Activated naive CD4-positive, alpha-beta T cell (primary cell): ENCODE measurements around the gene PATE2.

Source experiments
- DNase-seq, 4 experiments: peaks; one replicate each; lab custom pipeline; 2025; lab: John Stamatoyannopoulos, UW

Gene PATE2

DNA sequence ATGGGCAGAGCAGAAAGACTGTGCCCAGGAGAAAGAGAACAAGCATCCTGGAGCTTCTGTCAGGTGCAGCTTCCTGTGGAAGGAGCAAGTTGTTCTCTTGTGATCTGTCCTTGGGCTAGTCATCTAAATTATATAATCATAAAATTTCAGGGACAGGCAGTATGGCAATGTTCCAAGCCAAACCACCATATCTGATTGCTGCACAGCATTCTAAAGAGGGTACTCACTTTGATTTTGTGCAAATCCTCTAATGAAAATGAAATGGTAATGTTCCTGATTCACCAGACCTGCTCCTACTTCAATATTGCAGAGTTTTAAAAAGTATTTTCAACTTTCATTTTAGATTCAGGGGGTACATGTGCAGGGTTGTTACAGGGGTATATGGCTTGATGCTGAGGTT lies at the start of gene PATE2:
TSS of gene PATE2 (minus strand) at position 101 of the 400 bp plus-strand sequence. CDS start at position 46, 55 bp downstream.
- DNase-seq, result no peak

DNA sequence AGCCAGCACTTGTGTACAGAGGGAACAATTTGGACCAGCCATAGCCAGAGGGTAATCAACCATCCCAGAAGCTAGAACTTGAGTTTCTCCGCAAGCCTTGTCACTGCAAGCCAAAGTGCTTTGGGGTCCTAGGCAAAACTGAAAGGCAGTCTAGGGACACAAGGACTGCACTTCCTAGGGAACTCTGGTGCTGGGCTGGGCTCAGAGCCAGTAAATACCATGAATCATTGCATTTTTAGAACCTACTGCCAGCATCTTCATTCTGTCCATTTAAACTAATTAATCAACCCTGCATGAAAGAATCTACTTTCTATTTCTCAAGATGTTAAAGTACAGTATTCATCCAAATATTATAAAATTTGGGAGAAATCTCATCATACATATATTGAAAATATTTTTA lies 29.3 kb upstream of the PATE2 start:
- no peak for DNase-seq

GRCh38 chr11:125802387-125802786 lies 23.8 kb upstream of the PATE2 start:
- no peak for DNase-seq

DNA sequence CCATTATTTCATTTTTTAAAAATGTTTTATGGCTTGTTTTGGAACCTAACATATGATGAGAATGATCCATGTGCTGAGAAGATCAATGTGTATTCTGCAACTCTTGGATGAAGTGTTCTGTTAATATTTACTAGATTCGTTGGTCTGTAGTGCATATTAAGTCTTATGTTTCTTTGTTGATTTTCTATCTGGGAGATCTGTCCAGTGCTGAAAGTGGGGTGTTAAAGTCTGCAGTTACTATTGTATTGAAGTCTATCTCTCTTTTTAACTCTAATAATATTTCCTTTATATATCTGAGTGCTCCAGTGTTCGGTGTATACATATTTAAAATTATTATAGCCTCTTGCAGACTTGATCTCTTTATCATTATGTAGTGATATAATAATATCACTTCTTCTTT lies 21.2 kb upstream of the PATE2 start:
- no peak for DNase-seq

DNA sequence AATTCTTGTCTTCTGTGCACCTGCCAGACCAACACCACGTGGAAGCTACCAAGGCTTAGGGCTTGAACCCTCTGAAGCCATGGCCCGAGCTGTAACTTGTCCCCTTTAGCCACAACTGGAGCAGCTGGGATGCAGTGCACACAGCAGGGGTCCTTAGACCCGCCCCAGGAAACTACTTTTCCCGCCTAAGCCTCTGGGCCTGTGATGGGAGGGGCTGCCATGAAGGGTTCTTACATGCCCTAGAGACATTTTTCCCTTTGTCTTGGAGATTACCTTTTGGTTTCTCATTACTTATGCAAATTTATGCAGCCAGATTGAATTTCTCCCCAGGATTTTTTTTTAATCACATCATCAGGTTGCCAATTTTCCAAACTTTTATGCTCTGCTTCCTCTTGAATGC lies 19.0 kb upstream of the PATE2 start:
- no peak for DNase-seq

DNA sequence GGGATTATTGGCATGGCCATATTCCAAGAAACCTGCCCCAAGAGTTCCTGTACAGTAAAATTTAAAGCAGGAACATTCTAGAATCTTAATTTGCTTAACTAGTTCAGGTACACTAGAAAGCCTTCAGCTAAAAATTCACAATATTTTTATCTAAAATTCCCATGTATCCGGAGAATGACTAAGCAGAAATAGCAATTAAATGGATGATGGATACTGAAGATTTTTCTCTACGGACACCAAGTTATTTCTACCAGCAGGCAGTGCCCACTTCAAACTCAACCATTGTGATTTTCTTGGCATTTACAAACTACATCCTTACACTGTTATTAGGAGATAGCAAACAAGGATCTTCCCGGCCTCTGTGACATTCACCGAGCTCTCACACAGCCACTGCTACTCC lies 12.2 kb upstream of the PATE2 start:
- DNase-seq, result no peak

DNA sequence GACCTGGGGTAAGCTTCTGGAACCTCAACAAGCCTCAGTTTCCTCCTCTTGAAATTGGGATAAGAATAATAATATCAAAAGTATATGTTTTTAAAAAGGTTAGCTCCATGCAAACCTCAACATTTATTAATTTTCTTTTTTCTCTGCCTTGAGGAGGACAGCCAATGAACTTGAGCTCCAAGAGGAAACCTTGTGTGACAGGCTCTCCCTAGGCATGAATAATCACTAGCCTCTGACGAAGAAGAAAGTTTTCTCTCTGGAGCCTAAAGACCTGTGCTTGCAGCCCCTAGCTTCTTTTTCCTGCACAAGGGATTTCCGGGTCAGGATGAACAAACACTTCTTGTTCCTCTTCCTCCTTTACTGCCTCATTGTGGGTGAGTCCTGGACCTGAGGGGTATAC lies 9.2 kb upstream of the PATE2 start, which contains the start of gene PATE3:
TSS of gene PATE3 (plus strand) at position 301 of the 400 bp plus-strand sequence. CDS start at position 326, 25 bp downstream.
- DNase-seq, result no peak

GRCh38 chr11:125784678-125785077 lies 6.0 kb upstream of the PATE2 start:
- no peak for DNase-seq

DNA sequence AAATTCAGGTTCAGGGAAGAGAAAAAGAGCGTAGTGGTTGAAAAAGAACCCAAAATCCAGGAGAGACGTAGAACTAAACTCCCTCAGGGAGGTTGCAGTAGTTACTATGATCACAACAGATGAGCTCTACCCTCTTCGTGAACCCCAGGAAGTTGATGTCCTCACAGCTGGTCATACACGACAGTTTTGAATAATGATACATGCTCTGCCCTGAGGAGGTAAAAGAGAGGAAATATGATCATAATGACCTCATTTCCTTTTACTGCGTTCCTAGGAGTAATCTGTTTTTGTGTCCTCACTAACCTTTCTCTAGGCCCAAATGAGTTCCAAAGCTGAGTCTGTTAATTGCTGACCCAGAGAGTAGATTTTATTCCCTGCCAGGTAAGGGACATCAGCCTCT lies 1.3 kb downstream of the PATE2 start:
- no peak for DNase-seq

GRCh38 chr11:125773516-125773915 lies 5.1 kb downstream of the PATE2 start:
- no peak for DNase-seq

GRCh38 chr11:125772834-125773505 lies 5.7 kb downstream of the PATE2 start:
- no peak for DNase-seq

DNA sequence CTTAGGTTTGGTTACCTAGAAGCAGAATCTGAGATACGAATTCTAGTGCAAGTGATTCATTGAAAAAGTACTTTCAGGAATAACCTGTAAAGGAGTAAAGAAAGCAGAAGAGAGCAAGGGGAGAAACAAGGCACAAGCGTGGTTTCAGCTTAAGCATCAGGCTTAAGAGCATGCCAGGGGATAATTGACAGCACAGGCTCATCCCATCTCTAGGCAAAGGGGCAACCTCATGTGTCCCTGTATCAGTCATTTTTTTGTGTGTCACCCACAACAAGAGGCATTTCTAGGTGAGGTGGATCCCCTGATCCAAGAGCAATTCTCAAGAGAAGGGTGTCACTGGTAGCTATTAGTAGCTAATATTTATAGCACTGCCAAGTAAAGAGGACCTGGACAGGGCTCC lies 8.0 kb downstream of the PATE2 start:
- no peak for DNase-seq

DNA sequence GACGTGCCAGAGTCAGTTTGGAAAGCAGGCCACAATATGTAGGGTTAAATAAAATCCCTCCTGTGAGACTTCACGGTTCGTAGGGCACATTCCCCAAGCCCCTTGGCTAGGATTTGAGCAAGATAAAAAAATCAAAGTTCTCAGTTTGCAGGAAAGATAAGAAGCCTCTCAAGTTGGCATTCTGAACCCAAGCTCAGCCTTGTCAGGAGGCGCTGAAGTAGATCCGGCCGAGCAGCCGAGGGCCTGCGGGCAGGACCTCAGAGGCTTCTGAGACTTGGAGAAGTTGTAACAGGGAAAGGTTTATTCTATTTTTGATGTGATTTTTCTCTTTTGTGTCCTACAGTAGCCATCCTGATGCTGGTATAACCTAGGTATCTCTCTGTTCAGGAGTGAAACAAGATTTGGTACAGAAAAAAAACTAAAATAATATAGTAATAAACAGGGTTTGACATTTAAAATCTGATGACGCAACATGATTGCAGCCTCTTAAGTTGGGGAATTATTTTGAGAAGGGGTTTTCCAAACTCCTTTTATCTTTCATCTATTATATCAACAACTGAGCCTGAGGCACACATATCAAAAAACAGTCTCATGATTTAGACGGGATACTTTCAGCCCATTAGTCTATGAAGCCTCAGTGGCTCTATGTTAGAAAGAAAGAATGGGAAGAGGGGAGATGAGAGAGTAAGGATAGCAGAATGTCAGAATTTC lies 10.1 kb downstream of the PATE2 start:
- no peak for DNase-seq

DNA sequence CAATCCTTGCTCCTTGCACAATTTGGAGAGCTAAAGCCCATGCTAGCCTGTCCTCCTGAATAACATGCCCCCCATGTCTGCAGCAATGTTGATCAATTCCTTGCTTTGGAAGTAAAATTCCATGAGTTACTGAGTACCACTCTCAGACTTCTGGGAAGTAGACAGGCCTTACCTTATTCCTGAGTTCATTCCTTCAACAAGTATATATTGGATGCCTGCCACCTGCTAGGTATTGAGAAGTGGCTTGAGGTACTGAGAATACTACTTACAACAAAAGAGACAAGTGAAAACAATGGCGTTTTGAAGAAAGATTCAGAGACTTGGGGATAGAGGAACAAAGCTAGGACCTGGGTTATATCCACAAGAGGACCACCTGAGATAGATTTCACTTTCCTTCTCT lies 12.4 kb downstream of the PATE2 start:
- DNase-seq, result no peak

GRCh38 chr11:125763483-125763882 lies 15.1 kb downstream of the PATE2 start:
- no peak for DNase-seq

DNA sequence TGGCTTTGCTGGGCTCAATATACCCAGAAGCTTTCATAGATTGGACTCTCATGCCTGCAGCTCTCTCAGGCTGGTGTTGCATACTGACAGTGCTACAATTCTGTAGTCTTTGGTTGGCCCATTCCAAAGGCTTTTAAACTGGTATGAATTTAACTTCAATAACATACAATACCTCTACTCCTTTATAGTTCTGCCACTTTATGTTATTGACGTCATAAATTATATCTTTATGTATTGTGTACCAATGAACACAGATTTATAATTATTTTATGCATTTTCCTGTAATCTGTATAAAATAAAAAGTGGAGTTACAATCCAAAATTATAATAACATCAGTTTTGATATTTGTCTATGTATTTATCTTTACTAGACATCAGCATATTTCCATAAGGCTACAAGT lies 16.2 kb downstream of the PATE2 start:
- no peak for DNase-seq

DNA sequence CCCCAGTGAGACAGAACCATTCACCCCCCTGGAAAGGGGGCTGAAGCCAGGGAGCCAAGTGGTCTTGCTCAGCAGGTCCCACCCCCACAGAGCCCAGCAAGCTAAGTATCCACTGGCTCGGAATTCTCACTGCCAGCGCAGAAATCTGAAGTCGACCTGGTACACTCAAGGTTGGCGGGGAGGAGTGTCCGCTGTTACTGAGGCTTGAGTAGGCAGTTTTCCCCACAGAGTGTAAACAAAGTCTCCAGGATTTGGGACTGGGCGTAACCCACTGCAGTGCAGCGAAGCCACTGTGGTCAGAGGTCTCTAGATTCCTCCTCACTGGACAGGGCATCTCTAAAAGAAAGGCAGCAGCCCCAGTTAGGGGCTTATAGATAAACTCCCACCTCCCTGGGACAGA lies 22.6 kb downstream of the PATE2 start:
- no peak for DNase-seq

- no peak for DNase-seq
These were observed 28.0 kb downstream of the PATE2 start for GRCh38 chr11:125750629-125751028.

DNA sequence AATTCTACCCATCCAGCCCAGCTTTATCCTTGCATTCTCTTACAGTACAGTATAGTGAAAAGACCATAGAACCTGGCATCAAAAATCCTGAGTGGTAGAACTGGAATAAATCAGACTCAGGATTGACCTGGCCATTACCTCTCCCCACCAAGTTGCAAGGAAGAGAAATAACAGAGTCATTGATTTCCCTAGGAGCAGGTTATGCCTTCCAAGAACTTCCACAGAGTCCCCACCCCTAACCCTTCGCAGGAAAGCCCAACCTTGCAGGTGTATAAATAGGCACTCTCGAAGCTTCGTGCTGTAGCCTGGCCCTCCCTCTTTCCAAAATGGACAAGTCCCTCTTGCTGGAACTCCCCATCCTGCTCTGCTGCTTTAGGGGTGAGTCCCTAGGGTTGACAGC lies 32.6 kb downstream of the PATE2 start, which contains the start of gene PATE1:
TSS of gene PATE1 (plus strand) at position 301 of the 400 bp plus-strand sequence. CDS start at position 327, 26 bp downstream.
- DNase-seq, result no peak

DNA sequence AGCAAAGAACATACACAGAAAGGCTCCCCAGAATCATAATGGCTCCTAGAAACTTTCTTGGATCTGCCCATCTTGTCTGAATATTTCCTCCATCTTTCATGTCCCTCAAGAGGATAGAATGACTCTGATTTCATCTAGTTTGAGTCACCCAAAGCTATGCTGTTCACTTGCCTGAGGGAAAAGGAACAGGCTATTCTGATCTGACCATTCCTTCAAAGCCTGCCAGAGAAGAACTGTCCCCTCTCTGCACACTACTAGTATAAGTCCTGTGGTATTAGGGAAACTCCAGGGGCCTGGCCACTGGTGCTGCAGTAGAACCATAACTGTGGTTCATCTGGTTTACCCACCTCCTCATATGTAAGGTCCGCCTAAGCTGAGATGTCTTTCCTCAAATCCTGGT lies 34.9 kb downstream of the PATE2 start:
- DNase-seq, result no peak

DNA sequence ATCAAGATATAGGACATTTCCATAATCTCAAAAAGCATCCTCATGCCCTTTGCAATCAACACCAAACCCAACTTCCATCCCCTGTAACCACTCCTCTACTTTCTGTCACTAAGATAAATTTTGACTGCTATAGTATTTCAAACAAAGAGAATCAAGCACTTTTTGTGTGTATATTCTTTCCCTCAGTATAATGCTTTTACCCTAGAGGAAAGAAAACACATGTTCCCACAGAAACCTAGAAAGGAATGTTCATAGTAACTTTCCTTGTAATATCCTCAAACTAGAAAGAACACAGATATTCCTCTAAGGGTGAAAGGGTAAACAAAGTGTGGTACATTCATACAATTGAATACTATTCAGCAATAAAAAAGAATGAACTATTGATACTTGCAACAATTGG lies 38.0 kb downstream of the PATE2 start:
- DNase-seq, result no peak

GRCh38 chr11:125728969-125729368 lies 49.7 kb downstream of the PATE2 start:
- no peak for DNase-seq
